ENCODE data around the gene FBXW2. TPM values are rescaled to one million over a fixed set of nuclear protein-coding genes. Genes with fewer than 3 reads are reported as not detected.

The FBXW2 gene
- total and polyA plus RNA-seq, 2 donors (not counting 3 experiments of a cell fraction or from before 2014, with no cell fraction given) = 32.5 to 70.2 TPM

DNA sequence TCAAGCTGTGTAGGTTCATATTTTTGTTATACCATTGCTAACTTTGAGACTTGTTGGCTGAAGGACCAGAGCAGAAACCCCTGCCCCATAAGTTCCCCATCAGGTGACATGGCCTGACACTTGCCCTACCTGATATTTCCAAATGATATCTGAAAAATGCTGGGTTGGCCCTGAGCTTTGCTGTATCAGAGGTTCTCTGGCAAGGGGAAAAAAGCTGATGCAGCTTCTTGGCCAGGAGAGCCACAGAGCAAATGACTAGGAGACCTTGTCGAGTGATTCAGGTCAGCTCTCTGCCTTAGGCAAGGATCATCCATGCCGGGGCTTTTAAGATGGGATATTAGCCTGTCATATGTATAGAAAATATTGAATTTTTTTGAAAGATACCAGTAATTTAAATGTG lies 76.0 kb downstream of the FBXW2 start:
- CTCF ChIA-PET = interaction anchor here (1.0 to 2.5 kb wide), 4 partner anchors 11 to 104 kb away, joined by 3 to 12 read pairs (median 4); no protein-coding TSS in a partner anchor
- FAIRE-seq (no peak), DNase-seq (ENCODE audit: low read depth, low spot score) (no peak)
- Histone ChIP-seq H3K36me3 (ENCODE audit: control insufficient read depth in 2 of 2, extremely low read depth in 1 of 2, insufficient read depth in 2 of 2, low read length in 2 of 2) (no peaks in the 10 kb centered on the region), H3K27me3 (ENCODE audit: control insufficient read depth in 2 of 2, insufficient read depth in 2 of 2, low read length in 2 of 2) (no peaks in the 10 kb centered on the region), H3K9ac (replicated peaks; ENCODE audit: extremely low read depth, insufficient read depth, low read length) (no peak overlapping the region), H2AFZ (ENCODE audit: low read depth, low read length) (no peak overlapping the region), H3K9me3 (replicated peaks; ENCODE audit: control insufficient read depth, insufficient read depth, low read length) (no peaks in the 10 kb centered on the region), H3K4me3 (replicated peaks in 1 of 3; ENCODE audit: insufficient read depth in 1 of 3, low read depth in 1 of 3, low read length in 3 of 3) (no peak overlapping the region), H4K20me1 (replicated peaks; ENCODE audit: control insufficient read depth, extremely low read depth, insufficient read depth, low read length) (no peaks in the 10 kb centered on the region), H3K4me1 (ENCODE audit: control insufficient read depth, extremely low read depth, insufficient read depth, low read length) (peaks cover 19% of the 10 kb centered on the region), H3K27ac (ENCODE audit: insufficient read depth, low read depth, low read length) (no peak overlapping the region), H3K9me1 (replicated peaks; ENCODE audit: control insufficient read depth, extremely low read depth, insufficient read depth, low read length) (no peaks in the 10 kb centered on the region), H3K4me2 (ENCODE audit: insufficient read depth, low read length) (no peak overlapping the region), H3K79me2 (ENCODE audit: control insufficient read depth, insufficient read depth, low read length) (peaks cover 2% of the 10 kb centered on the region)
- intact Hi-C loops (cut with micrococcal nuclease) = no loop called here
- POLR2A ChIA-PET = no interaction called here
- no TSS peak for BruUV-seq (replicated peaks)
- TF ChIP-seq POLR2A (IDR thresholded peaks at IDR 0.05; ENCODE audit: low read depth, low read length) = no peak
- TF ChIP-seq, protein P1, sequence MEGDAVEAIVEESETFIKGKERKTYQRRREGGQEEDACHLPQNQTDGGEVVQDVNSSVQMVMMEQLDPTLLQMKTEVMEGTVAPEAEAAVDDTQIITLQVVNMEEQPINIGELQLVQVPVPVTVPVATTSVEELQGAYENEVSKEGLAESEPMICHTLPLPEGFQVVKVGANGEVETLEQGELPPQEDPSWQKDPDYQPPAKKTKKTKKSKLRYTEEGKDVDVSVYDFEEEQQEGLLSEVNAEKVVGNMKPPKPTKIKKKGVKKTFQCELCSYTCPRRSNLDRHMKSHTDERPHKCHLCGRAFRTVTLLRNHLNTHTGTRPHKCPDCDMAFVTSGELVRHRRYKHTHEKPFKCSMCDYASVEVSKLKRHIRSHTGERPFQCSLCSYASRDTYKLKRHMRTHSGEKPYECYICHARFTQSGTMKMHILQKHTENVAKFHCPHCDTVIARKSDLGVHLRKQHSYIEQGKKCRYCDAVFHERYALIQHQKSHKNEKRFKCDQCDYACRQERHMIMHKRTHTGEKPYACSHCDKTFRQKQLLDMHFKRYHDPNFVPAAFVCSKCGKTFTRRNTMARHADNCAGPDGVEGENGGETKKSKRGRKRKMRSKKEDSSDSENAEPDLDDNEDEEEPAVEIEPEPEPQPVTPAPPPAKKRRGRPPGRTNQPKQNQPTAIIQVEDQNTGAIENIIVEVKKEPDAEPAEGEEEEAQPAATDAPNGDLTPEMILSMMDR (IDR thresholded peaks at IDR 0.05; ENCODE audit: extremely low read depth in 1 of 2, insufficient read depth in 1 of 2, low read depth in 1 of 2, low read length in 2 of 2) = no peak
- no peak for TF ChIP-seq MYC (IDR thresholded peaks at IDR 0.05; ENCODE audit: low read depth, low read length)
- TF ChIP-seq JUN (IDR thresholded peaks at IDR 0.05; ENCODE audit: borderline replicate concordance, insufficient read depth, insufficient read length, low read depth) = no peak
- TF ChIP-seq FOS (IDR thresholded peaks at IDR 0.05; ENCODE audit: borderline replicate concordance, insufficient read depth, low read length) = no peak
- TF ChIP-seq, protein P2, sequence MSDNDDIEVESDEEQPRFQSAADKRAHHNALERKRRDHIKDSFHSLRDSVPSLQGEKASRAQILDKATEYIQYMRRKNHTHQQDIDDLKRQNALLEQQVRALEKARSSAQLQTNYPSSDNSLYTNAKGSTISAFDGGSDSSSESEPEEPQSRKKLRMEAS (IDR thresholded peaks at IDR 0.05; ENCODE audit: insufficient read depth, insufficient read length) = no peak
- no peak for TF ChIP-seq GATA2 (IDR thresholded peaks at IDR 0.05; ENCODE audit: insufficient read depth, insufficient read length, low read depth, low read length)
- no peak for TF ChIP-seq EZH2 (IDR thresholded peaks at IDR 0.05; ENCODE audit: borderline replicate concordance, low read depth, low read length, severe bottlenecking)
- no peak for TF ChIP-seq POLR2AphosphoS5 (IDR thresholded peaks at IDR 0.05; ENCODE audit: insufficient read depth, low read depth, low read length)
- dilution Hi-C loops (cut with MboI; ENCODE audit: extremely low pct_ligation_motif_present, low sequenced_read_pairs) = no loop called here
